NCI-H2107 (cell line): ENCODE measurements around the gene TSC22D1.

Experiments used
- DNase-seq: peaks from one replicate; lab custom pipeline; 2025; lab: John Stamatoyannopoulos, UW

TSC22D1 gene

DNA sequence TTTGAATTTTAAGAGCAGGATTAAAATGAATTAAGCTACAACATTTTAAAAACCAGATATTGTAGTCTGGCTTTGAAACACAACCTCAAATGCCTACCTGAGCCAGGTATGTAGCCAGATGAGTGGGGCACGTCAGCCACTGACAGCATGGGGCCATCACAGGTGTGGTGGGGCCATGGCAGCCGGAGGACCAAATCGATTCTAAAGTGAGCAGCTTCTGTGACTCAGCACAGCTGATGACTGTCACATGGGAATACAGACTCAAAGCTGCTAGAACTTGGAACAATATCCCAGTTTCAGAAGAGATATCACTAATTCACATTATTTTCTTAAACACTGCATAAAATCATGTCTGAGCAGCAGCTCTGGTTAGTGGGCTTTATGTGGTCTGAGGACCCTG, 149.7 kb downstream of the TSC22D1 start:
- no peak for DNase-seq

DNA sequence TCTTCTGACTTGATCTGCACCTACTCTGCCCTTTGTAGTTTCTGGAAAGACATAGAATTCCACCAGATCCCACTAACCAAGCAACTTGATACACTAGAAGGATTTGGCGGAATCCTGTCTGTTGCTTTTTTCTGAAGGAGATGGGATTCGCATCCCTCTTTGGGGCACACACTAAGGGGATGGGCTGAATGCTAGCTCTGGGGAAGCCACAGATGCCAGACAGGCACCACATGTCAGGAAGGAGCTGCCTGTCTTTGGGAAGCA, 150.4 kb downstream of the TSC22D1 start:
- DNase-seq: no peak

DNA sequence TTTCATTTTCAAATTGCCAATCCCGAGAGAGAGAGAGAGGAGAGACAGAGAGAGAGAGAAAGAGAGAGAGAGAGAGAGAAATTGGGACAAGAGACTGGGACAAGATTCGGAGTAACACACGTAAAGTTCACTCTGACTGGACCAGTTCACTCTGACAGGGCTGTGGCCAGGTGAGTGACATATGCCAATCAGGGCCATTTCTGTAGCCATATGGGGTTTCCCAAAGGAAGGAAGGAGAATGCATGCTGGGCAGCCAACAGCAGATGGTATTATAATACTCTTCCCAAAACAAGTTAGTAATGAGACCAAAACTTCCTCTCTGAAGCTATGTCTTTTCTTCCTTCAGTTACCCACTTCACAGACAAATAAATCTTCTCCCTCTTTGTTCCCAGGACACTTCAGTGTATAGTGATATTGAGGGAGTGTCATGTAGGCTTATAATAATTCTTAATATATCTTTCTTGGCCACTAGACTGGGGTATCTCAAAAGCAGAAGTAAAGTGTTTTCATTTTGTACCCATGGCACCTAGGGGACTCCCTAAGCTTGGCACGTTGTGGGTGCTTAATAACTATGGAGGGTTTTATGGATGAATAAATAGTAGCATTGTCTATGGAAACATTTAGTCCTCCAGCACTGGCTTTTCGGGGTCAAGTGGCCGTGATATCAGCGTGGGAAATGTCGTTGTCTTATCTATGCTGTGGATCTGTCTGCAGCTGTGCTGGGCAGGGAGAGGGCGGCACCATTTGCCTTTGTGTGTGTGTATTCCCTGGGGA, 150.9 kb downstream of the TSC22D1 start:
- DNase-seq: no peak

DNA sequence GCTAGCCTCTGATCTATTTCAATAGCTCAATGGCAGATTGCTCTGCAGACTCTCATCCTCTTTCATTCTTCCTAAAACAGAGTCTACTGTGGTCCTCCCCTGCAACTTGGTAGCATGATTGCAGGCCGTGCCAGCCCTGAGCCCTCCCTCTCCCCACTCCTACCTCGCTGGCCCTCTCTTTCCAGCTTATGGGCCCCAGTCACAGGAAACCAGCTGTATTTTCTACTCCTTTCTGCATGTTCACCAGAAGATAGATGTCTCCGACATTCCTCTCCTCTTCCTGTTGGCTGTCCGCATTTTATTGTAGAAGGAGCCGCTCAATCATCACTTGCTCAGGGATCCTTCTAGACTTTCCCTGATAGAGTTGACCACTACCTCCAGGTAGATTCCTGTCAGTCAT, 152.3 kb downstream of the TSC22D1 start:
- no peak for DNase-seq

DNA sequence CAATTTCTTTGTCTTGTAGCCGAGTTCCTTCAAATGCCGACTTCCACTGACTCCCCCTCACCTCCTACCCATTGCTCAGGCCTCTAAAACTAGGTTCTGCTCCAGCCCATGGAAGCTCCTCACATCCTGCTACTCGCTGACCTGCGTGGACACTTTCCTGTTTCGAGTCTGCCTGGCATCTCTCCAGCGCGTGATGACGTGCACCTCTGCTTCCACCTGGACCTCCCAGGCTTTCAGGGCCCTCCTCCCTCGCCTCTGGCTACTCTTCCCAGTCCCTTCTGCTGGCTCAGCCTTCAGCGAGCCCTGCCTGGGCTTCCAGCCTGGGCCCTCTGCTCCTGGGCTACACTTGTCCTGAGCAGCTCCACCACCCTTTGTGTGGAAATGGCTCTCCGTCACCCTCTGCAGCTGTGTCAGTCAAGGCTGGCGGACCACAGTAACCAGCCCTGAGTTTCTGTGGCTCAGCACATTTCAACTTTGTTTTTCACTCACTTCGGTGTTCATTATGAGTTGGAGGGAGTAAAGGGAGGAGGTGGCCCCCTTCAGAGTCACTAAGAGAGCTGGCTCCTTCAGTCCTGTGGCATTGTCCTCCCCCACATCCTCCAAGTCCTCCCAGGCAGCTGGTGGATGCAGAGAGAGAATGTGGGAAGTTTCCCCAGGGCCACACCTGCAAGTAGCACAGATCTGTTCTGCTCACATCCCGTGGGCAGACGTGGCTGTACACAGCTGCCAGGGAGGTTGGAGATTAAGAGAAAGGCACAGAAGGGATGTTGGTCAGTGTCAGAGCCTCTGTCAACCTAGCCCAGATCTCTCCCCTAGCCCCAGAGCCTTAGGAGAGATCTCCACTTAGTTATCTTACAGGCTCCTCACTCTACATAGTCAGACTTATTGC, 153.1 kb downstream of the TSC22D1 start:
- no peak for DNase-seq

DNA sequence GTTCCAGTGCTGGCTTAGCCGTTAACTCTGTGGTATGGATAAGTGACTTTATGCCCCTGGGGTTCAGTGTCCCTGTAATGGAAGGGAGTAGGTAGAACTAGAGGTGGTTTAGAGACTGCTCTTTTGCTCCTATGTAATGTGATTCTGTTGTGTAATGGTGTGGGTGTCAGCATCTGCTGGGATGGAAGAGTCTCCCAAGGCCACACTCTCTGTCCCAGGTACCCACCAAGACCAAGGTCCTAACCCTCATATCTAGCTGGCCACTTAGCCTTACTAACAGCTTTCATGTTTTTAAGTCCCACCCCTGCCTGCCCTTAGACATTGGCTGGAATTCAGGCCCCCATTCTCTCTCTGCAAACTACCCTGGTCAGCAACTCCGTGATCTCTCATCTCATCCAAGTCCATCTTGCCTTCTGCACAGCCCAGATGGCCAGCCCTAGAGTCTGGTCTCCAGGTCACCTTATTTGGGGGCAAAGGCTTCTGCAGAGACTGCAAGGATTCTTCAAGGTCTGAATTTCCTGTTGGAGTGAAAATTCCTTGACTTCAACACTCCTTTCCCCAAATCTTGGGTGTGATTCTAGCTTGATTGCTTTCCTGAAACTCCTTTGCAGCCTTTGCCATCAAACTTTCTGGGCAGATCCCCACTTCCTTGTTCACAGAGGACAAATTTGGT, 154.1 kb downstream of the TSC22D1 start:
- DNase-seq: no peak

DNA sequence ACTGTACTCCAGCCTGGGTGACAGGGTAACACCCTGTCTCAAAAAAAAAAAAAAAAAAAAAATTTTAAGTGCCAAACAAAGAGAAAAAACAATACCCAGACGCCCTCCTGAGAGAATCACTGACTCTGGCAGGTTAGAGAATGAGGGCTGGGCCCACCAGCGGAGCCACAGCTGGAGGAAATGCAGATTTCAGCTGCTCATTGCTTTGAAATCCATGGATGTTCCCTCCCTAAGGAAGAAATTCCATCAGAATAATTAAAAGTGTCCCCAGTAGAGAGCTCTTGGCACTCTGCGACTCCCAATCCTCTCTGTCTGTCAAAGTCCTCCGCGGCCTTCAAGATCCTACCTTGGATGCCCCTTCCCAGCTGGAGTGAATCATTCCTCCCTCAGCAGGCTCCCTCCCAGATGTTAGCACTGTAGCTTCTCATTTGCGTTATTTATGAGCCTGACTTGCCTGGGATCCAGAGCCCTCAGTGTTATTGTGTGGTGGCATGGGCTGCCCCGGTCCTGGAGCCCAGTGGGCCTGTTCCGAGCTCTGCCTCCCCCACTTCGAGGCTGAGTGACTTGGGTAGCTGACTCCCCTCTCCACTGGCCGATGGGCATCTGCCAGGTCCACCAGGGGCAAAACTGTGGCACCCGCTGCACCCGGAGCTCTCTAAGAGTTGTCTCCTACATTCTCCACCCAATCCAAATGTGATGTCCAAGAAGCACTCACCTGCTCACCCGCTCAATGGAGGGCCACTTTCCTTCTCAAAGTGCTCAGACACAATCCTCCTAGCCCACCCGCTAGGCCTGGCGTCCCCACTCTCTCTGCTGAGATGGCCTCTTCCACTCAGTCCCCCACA, 155.5 kb downstream of the TSC22D1 start:
- no peak for DNase-seq

DNA sequence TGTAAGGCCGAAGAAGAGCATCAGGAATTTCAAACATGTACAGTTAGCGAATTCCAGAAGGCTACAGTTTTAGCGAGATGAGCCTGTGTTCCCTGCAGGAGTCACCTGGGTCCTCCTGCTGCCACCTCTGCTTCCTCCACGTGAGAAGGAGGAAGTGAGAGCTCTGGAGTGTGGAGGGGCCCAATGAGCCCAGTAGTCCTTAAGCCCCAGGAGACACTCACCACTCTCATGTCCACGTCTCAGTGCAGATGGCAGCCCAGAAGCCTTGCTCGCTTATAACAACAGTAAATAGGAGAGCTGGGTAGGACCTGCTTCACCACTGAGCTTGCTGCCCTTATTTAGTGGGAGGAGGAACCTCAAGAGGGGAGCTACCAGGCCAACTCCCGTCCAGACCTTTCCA, 158.3 kb downstream of the TSC22D1 start:
- no peak for DNase-seq

DNA sequence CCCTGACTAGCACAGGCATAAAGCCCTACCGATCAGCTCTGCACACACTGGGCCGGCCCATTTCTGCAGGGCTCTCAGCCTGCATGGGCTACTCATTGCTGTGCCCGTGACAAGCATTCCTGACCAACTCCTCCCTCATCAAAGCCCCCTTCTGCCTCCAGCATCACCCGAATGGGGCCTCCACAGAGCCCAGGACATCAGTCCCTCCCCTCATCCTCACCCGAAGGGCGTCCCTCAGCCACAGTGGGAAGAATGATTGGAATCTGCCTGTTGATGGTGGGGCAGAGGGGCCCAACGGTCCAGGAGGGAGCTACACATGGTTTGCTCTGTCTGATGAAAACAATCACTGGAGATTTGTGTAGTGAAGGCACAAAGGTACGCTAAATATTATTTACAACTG, 158.7 kb downstream of the TSC22D1 start:
- no peak for DNase-seq

DNA sequence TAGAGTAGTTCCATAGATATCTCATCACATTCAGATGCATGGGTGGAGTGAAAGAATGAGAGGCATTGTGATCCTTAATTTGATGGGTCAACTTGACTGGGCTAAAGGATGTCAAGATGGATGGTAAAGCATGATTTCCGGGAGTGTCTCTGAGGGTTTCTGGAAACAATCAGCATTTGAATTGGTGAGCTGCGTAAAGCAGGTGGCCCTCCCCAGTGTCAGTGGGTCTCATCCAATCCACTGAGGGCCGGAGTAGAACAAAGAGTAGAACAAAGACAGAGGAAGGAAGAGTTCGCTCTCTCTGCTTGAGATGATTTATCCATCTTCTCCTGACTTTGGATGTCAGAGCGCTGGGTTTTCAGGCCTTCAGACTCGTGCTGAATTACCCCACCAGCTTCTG, 159.4 kb downstream of the TSC22D1 start:
- no peak for DNase-seq

DNA sequence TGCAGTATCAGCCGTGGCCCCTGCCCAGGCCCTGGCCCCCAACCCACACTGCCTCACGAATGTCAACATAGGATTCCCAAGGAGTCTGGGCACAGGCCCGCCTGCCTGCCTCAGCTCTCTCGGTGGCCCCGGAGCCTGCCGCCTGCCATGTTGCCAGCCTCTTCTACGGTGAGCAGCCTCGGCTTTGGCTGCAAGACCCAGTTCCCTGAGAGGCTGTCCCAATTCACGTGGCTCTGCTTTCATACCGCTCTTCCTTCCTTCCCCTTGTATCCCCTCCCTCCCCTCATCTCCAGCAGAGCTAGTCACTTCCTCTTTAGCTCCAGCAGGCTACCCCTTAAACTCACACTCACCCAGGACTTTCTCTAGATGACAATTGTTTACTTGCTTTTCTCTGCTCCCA, 159.8 kb downstream of the TSC22D1 start:
- no peak for DNase-seq

DNA sequence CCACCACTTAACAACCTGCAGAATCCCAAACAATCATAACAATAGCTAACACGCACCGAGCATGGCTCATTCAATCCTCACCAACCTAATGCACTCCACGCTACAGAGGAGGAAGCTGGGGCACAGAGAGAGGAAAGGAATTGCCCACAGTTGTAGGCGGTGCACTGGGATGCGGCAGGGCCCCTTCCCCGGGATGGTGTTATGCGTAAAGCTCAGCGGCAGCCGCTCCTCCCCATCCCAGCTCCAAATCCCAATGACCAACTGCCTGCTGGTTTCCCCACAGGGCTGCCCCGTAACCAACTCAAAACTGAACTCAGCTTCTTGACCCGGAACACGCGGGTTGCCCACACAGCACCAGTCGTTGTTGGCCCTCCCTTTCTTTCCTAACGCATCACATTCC, 160.3 kb downstream of the TSC22D1 start:
- no peak for DNase-seq

DNA sequence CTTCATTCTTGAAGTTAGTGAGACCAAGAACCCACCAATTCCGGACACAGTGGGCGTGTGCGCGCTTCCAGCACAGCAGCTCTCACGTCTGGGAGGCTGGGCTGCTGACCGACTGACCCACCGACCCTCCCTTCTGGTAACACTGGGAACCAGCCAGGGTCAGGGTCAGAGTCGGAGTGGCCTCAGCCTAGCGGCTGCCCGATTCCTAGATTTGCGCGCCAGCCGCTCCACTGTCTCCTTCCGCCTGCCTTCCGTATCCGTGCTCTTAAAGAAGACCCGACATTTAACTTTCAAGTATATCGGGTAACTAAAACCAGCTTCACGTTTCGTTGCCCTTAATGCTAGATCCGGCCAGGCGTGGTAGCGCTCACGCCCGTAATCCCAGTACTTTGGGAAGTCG, 161.4 kb downstream of the TSC22D1 start:
- no peak for DNase-seq

DNA sequence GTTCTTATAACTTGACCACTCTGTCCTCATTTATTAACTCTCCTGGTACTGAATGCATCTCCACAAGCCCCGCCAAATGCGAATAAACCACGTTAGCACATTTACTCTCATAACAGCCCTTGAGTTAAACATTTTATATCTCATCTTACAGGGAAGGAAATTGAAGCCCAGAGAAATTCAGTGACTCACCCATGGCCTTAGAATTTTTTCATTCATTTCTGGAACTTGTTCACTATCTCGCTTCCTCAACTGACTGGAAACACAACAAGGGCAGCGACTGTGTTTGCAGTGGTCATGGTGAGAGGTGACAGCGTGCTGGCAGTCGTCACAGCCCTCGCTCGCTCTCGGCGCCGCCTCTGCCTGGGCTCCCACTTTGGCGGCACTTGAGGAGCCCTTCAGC, 163.0 kb downstream of the TSC22D1 start:
- no peak for DNase-seq

DNA sequence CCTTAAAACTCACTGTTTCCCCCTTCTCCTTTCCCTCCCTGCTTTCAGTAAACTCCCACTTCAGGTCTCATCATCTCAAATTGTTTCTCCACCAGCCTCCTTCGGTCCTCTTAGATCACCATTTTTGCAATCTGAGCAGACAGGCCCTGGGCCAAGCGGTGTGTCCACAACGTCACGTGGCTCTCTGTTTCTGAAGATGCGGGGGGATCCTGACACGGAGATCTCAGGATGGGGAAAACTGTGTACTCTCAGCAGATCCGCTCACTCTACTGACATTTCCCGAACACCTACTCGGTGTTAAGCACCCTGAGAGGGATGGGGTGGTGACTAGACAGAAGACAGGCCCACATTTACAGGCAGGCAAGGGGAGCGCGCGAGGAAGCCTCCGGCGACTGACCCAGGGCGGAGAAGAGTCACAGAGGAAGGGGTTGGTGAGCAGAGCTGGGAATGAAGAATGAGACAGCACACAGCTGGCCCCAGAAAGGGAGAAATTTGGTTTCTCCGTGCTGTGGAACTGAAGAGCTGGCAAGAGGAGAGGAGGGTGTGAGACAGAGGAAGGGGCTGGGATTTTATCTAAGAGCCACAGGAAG, 163.7 kb downstream of the TSC22D1 start:
- no peak for DNase-seq

DNA sequence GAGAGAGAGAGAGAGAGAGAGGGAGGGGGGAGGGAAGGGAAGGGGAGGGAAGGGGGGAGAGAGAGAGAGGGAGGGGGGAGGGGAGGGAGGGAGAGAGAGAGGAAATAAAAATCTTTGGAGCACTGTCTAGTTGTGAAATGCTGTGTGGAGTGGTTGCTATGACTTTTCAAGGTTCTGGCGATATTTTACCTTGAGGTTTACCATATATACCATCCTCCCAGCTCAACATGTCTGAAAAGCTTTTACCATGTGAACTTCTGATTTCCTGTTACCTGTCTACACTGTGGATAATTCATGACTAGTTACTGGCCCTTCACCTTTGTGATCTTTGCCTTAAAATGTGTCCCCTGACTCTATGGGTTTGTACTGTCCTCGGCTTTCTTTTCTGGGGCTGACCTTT, 164.3 kb downstream of the TSC22D1 start:
- DNase-seq: no peak

DNA sequence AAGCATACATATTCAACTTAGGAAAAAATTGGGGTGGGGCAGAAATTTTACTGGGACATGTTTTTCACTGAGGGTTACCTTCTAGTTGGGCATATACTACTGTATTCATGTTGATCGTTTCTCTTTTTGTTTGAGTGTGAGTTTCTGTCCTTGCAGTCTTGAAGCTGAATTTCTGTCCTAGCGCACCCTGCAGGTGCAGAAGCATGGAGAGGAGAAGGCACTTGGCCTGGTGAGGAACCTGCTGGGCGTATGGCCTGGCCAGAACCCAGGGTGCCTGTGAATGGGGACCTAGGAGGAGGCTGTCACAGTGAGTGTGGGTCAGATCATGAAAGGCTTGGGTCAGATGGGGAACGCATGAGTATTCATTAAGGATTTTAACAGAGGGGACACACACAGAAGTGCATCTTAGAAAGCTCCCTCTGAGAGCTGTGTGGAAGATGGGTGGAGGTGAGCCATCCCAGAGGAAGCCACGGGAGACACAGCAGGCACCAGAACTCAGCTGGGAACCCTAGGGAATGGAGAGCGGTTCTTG, 165.7 kb downstream of the TSC22D1 start:
- DNase-seq: no peak

DNA sequence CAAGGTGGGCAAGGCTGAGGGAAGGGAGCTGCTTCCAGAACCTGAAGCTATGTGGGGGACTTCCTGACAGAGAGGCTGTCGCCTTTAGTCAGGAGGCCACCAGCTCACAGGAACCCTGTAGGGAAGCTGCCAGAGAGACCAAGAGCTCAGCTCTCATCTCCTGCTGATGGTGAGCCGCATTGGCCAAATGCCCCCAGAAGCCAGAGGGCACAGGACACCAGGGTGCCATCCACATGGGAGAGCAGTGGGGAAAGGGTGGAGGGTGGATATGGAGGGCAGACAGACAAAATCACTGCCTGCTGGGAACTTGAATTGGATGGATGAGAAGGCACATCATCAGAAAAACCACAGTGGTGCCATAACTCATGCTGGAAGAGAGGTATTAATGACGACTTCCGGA, 166.5 kb downstream of the TSC22D1 start:
- no peak for DNase-seq

DNA sequence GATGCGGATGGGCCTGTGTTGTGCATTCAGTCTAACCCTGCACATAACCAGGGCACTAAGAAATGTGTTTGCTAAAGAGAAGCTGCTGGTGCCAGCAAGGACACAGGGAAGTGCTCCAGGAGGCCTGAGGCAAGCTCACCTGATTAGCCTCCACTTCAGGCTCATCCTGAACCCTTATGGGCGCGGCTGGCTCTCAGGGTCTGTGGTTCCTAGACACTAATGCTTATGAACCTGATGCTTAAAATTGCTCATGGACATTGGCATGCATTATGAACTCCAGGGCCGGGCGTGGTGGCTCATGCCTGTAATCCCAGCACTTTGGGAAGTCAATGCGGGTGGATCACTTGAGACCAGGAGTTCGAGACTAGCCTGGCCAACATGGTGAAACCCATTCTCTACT, 168.2 kb downstream of the TSC22D1 start:
- DNase-seq: no peak

DNA sequence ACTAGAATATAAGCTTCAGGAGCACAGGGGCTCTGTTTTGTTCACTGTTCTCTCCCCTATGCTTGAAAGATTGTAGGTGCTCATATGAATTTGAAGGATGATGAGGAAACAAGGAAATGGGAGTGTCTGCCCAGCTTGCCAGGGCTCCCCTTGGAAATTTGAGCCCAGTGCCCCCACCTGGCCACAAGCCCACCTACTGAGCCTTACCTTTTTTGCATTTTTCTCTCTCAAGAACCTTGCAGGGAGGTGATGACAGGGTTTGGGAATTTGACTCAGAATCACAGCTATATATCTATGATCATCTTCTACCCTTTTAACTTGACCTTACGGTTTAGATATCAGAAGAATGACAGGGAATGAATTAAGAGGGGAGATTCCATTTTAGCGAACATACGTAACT, 168.8 kb downstream of the TSC22D1 start:
- no peak for DNase-seq

DNA sequence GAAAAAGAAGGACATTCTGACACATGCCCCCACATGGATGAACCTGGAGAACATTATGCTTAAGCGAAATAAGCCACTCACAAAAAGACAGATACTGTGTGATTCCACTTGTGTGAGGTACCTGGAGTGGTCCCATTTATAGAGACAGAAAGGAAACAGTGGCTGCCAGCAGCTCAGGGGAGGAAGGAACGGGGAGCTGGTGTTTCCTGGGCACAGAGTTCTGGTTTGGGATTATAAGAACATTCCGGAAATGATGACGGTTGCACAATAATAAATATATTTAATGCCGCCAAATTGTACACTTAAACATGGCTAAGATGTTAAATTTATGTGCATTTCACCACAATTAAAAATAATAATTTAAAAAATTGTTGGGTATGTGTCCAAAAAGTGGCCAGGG, 169.5 kb downstream of the TSC22D1 start:
- DNase-seq: no peak
